Measurements from ENCODE around the gene PPM1N. TPM values are rescaled to one million over a fixed set of nuclear protein-coding genes. Genes with fewer than 3 reads are reported as not detected.

PPM1N gene
- total and polyA plus RNA-seq, 2 experiments from 2014 or later, result 0.40 to 0.59 TPM

- H3K79me2 ChIP-seq, result no peaks in the 10 kb centered on the region
- no peak for DNase-seq (ENCODE audit: low spot score)
- no peaks in the 10 kb centered on the region for H3K9me3 ChIP-seq (ENCODE audit: low read depth)
- no peaks in the 10 kb centered on the region for H3K9me2 ChIP-seq (replicated peaks; ENCODE audit: insufficient read depth)
- H4K20me1 ChIP-seq (ENCODE audit: insufficient read depth, poor library complexity, severe bottlenecking), result no peaks in the 10 kb centered on the region
- no peaks in the 10 kb centered on the region for H3K36me3 ChIP-seq (replicated peaks; ENCODE audit: insufficient read depth, low read depth)
- H3K4me3 ChIP-seq, result no peak overlapping the region
- TF ChIP-seq EZH2 (IDR thresholded peaks at IDR 0.05; ENCODE audit: borderline replicate concordance) (no peak), EZH2phosphoT487 (IDR thresholded peaks at IDR 0.05; ENCODE audit: low read depth, severe bottlenecking, unreplicated experiment) (no peak), CTCF (IDR thresholded peaks at IDR 0.05; ENCODE audit: poor library complexity) (no peak)
- H2AFZ ChIP-seq, result no peak overlapping the region
- H3K27me3 ChIP-seq, result no peaks in the 10 kb centered on the region
- no peak overlapping the region for H3K27ac ChIP-seq
- WGBS (ENCODE audit: low lambda C conversion rate, missing lambda C conversion rate), result 94% methylated on average over 10 of the region's 10 CpGs
- no peak overlapping the region for H3K4me2 ChIP-seq
- H3K4me1 ChIP-seq (ENCODE audit: insufficient read depth), result no peaks in the 10 kb centered on the region
Observed at GRCh38 chr19:45547211-45547770, 49.0 kb downstream of the PPM1N start.

GRCh38 chr19:45547965-45548609 lies 49.8 kb downstream of the PPM1N start:
- Histone ChIP-seq H3K27ac (no peak overlapping the region), H2AFZ (no peak overlapping the region), H3K79me2 (no peaks in the 10 kb centered on the region), H3K36me3 (replicated peaks; ENCODE audit: insufficient read depth, low read depth) (no peaks in the 10 kb centered on the region), H3K4me1 (ENCODE audit: insufficient read depth) (no peaks in the 10 kb centered on the region), H3K4me2 (no peak overlapping the region), H3K27me3 (no peaks in the 10 kb centered on the region), H3K9me3 (ENCODE audit: low read depth) (no peaks in the 10 kb centered on the region), H3K4me3 (no peak overlapping the region), H4K20me1 (ENCODE audit: insufficient read depth, poor library complexity, severe bottlenecking) (no peaks in the 10 kb centered on the region), H3K9me2 (replicated peaks; ENCODE audit: insufficient read depth) (no peaks in the 10 kb centered on the region)
- TF ChIP-seq CTCF (IDR thresholded peaks at IDR 0.05; ENCODE audit: poor library complexity) (no peak), EZH2 (IDR thresholded peaks at IDR 0.05; ENCODE audit: borderline replicate concordance) (no peak), EZH2phosphoT487 (IDR thresholded peaks at IDR 0.05; ENCODE audit: low read depth, severe bottlenecking, unreplicated experiment) (no peak)
- DNase-seq (ENCODE audit: low spot score), result peak; percentile 49
- WGBS (ENCODE audit: low lambda C conversion rate, missing lambda C conversion rate), result 85% methylated on average over 9 of the region's 9 CpGs

Other genes starting within 250 kb of the PPM1N start
- gene MARK4, start 247.2 kb upstream of the PPM1N start, total RNA-seq, result 9.5 and 23.0 TPM in 2 replicates
- gene MARK4, start 247.2 kb upstream of the PPM1N start, polyA plus RNA-seq, result 13.5 and 14.8 TPM in 2 replicates
- 0.40 and 1.3 TPM in 2 replicates for gene CKM, start 175.6 kb upstream of the PPM1N start, total RNA-seq
- gene CKM, start 175.6 kb upstream of the PPM1N start, polyA plus RNA-seq, result 0.39 and 1.0 TPM in 2 replicates
- gene KLC3, start 157.7 kb upstream of the PPM1N start, total RNA-seq, result 3.3 and 5.5 TPM in 2 replicates
- 2.7 and 7.6 TPM in 2 replicates for gene KLC3, start 157.7 kb upstream of the PPM1N start, polyA plus RNA-seq
- gene ERCC2, start 127.9 kb upstream of the PPM1N start, total RNA-seq, result 10.1 and 13.9 TPM in 2 replicates
- 7.1 and 7.3 TPM in 2 replicates for gene ERCC2, start 127.9 kb upstream of the PPM1N start, polyA plus RNA-seq
- 7.9 and 8.7 TPM in 2 replicates for gene PPP1R13L, start 93.4 kb upstream of the PPM1N start, total RNA-seq
- 14.8 and 22.9 TPM in 2 replicates for gene PPP1R13L, start 93.4 kb upstream of the PPM1N start, polyA plus RNA-seq
- 2.7 and 3.3 TPM in 2 replicates for gene POLR1G, start 91.8 kb upstream of the PPM1N start, total RNA-seq
- gene POLR1G, start 91.8 kb upstream of the PPM1N start, polyA plus RNA-seq, result 2.4 and 2.5 TPM in 2 replicates
- 42.5 and 51.0 TPM in 2 replicates for gene ERCC1, start 74.5 kb upstream of the PPM1N start, total RNA-seq
- 66.7 and 72.8 TPM in 2 replicates for gene ERCC1, start 74.5 kb upstream of the PPM1N start, polyA plus RNA-seq
- gene FOSB, start 30.4 kb upstream of the PPM1N start, total RNA-seq, result 37.9 and 73.1 TPM in 2 replicates
- gene FOSB, start 30.4 kb upstream of the PPM1N start, polyA plus RNA-seq, result 114 and 168 TPM in 2 replicates
- gene RTN2, start 1.4 kb upstream of the PPM1N start, total RNA-seq, result 3.4 and 7.8 TPM in 2 replicates
- gene RTN2, start 1.4 kb upstream of the PPM1N start, polyA plus RNA-seq, result 12.2 and 14.8 TPM in 2 replicates
- 57.3 and 68.9 TPM in 2 replicates for gene VASP, start 9.0 kb downstream of the PPM1N start, total RNA-seq
- 86.0 and 92.6 TPM in 2 replicates for gene VASP, start 9.0 kb downstream of the PPM1N start, polyA plus RNA-seq
- 11.2 and 15.1 TPM in 2 replicates for gene OPA3, start 86.4 kb downstream of the PPM1N start, total RNA-seq
- 15.0 and 15.2 TPM in 2 replicates for gene OPA3, start 86.4 kb downstream of the PPM1N start, polyA plus RNA-seq
- gene GPR4, start 103.8 kb downstream of the PPM1N start, total RNA-seq, result not detected in 2 replicates
- gene GPR4, start 103.8 kb downstream of the PPM1N start, polyA plus RNA-seq, result 0.10 TPM in 1 of 2 replicates, not detected in the other
- gene EML2, start 141.0 kb downstream of the PPM1N start, total RNA-seq, result 9.1 and 13.9 TPM in 2 replicates
- 17.0 and 20.6 TPM in 2 replicates for gene EML2, start 141.0 kb downstream of the PPM1N start, polyA plus RNA-seq
- 1.8 and 2.7 TPM in 2 replicates for gene GIPR, start 169.8 kb downstream of the PPM1N start, total RNA-seq
- gene GIPR, start 169.8 kb downstream of the PPM1N start, polyA plus RNA-seq, result 5.6 and 6.7 TPM in 2 replicates
- 149 and 165 TPM in 2 replicates for gene SNRPD2, start 193.5 kb downstream of the PPM1N start, total RNA-seq
- 478 and 513 TPM in 2 replicates for gene SNRPD2, start 193.5 kb downstream of the PPM1N start, polyA plus RNA-seq
- 7.5 and 10.3 TPM in 2 replicates for gene QPCTL, start 194.2 kb downstream of the PPM1N start, total RNA-seq
- gene QPCTL, start 194.2 kb downstream of the PPM1N start, polyA plus RNA-seq, result 6.8 and 11.0 TPM in 2 replicates
- gene FBXO46, start 232.5 kb downstream of the PPM1N start, total RNA-seq, result 4.6 and 7.5 TPM in 2 replicates
- 13.3 and 14.8 TPM in 2 replicates for gene FBXO46, start 232.5 kb downstream of the PPM1N start, polyA plus RNA-seq
- gene MEIOSIN, start 235.0 kb downstream of the PPM1N start, total RNA-seq, result not detected in 2 replicates
- gene MEIOSIN, start 235.0 kb downstream of the PPM1N start, polyA plus RNA-seq, result not detected in 2 replicates

All from hepatocyte (in vitro differentiated cells).